GM06990 (cell line): Measurements from ENCODE around the gene CUL4B.

ENCODE experiments used
- DNase-seq: peaks from one replicate; pipeline ENCODE4 v3.0.0-alpha.2; 2011; ENCODE audit not compliant: insufficient read length; ENCODE audit errors: extremely low read depth
- H3K27me3 ChIP-seq: replicated peaks from 2 replicates; pipeline ENCODE4 v1.6.0; 2011; ENCODE audit warnings: low read length; ENCODE audit not compliant: control insufficient read depth, insufficient read depth
- H3K36me3 ChIP-seq: 2 replicates; pipeline ENCODE4 v1.5.1; 2011; ENCODE audit warnings: low read length; ENCODE audit not compliant: control insufficient read depth, insufficient read depth
- H3K4me3 ChIP-seq: replicated peaks from 2 replicates; pipeline ENCODE4 v1.5.1; 2011; ENCODE audit warnings: low read depth, mild to moderate bottlenecking, control low read depth, low read length
- CTCF ChIP-seq: IDR thresholded peaks from 2 replicates; pipeline ENCODE4 v1.5.1; 2011; ENCODE audit warnings: low read length, control low read depth, mild to moderate bottlenecking, inconsistent platforms; ENCODE audit not compliant: insufficient read depth, poor library complexity, severe bottlenecking

The CUL4B gene

DNA sequence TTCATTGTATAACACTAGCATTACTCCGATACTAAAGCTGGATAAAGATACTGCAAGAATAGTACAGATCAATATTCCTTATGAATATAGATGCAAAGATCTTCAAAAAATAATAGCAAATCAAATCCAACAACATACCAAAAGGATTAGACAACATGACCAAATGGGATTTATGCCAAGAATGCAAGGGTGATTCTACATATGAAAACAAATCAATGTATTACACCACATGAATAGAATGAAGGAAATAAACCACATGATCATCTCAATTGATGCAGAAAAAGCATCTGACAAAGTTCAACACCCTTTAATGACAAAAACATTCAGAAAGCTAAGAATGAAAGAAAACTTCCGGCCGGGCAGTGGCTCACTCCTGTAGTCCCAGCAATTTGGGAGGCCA lies 42.8 kb downstream of the CUL4B start:
- TF ChIP-seq CTCF, result no peak
- no peak for DNase-seq
- no peaks in the 10 kb centered on the region for H3K36me3 ChIP-seq
- no peak overlapping the region for H3K4me3 ChIP-seq
- H3K27me3 ChIP-seq, result no peaks in the 10 kb centered on the region

- Histone ChIP-seq H3K4me3 (no peak overlapping the region), H3K36me3 (no peaks in the 10 kb centered on the region), H3K27me3 (no peaks in the 10 kb centered on the region)
- DNase-seq, result no peak
- TF ChIP-seq CTCF, result peak; percentile 26
Measured at GRCh38 chrX:120514236-120514635, 46.5 kb downstream of the CUL4B start.

DNA sequence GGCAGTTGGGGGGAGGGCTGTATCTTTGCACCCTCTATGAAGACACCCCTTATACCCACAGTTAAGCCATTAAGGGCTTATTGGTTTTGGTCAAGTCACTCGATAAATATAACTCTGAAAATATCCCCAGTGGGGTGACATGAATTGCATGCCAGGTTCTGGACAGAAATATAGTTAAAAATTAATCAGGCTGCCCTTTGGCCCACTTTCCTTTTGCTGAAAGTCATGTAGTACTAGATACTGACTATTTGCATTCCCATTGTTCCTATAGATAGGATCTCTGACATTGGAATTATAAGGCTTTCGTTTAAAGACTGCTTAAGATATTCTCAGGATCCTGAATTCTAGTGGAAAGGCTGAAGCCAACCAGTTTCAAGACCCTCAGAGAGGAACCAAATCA lies 48.1 kb downstream of the CUL4B start:
- Histone ChIP-seq H3K4me3 (no peak overlapping the region), H3K27me3 (no peaks in the 10 kb centered on the region), H3K36me3 (no peaks in the 10 kb centered on the region)
- no peak for TF ChIP-seq CTCF
- DNase-seq, result no peak

GRCh38 chrX:120512222-120512621 lies 48.5 kb downstream of the CUL4B start:
- H3K4me3 ChIP-seq, result no peak overlapping the region
- TF ChIP-seq CTCF, result no peak
- DNase-seq, result no peak
- H3K36me3 ChIP-seq, result no peaks in the 10 kb centered on the region
- H3K27me3 ChIP-seq, result no peaks in the 10 kb centered on the region

DNA sequence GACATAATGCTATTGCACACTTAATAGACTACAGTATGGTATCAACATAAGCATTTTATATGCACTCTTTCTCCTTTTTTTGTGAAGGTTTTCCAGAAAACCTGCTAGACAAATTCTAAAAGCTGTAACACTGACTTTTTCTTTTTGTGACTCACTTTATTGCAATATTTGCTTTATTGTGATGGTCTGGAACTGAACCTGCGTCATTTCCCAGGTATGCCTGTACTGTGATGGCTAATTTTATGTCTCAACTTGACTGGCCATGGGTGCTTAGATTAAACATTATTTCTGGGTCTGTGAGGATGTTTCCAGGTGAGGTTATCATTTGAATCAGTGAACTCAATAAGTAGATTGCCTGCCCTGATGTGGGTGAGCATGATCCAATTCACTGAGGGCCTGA lies 56.2 kb downstream of the CUL4B start:
- H3K4me3 ChIP-seq, result no peak overlapping the region
- no peak for DNase-seq
- no peaks in the 10 kb centered on the region for H3K36me3 ChIP-seq
- H3K27me3 ChIP-seq, result no peaks in the 10 kb centered on the region
- no peak for TF ChIP-seq CTCF
